Effector CD4-positive, alpha-beta T cell (primary cell): ENCODE data around the gene LPIN1.
"Not testable (repeated sequence)": the region's sequence is repeated elsewhere in the genome, so short reads cannot be mapped to it uniquely, and the experiment has no call there.

Source experiments
- DNase-seq: peaks from one replicate; pipeline ENCODE4 v3.0.0-alpha.2; 2020

The LPIN1 gene

GRCh38 chr2:11716689-11717321 is 29.6 kb upstream of the LPIN1 start:
- DNase-seq: no peak

DNA sequence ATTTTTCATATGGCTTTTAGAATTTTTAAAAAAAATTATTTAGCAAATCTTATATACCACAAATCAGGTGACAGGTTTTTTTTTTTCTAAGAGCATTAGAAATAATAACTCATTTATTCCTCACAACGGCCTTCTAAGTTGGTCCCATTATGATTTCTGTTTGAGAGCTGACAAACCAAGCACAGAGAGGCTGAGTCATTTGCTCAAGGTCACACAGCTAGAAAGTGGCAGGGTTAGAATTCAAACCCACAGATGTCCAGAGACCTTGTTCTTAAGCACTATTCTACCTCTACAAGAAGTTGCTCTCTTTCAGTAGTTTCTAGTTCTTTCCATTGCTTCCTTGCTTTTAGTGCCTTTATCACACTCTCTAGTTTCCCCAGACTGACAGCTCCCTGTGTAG is 28.8 kb upstream of the LPIN1 start:
- no peak for DNase-seq

- DNase-seq: no peak
These were observed 27.8 kb upstream of the LPIN1 start for GRCh38 chr2:11718606-11719005.

GRCh38 chr2:11719230-11719977 is 27.0 kb upstream of the LPIN1 start:
- no peak for DNase-seq

- no peak for DNase-seq
These were observed 25.7 kb upstream of the LPIN1 start for GRCh38 chr2:11720752-11721151.

DNA sequence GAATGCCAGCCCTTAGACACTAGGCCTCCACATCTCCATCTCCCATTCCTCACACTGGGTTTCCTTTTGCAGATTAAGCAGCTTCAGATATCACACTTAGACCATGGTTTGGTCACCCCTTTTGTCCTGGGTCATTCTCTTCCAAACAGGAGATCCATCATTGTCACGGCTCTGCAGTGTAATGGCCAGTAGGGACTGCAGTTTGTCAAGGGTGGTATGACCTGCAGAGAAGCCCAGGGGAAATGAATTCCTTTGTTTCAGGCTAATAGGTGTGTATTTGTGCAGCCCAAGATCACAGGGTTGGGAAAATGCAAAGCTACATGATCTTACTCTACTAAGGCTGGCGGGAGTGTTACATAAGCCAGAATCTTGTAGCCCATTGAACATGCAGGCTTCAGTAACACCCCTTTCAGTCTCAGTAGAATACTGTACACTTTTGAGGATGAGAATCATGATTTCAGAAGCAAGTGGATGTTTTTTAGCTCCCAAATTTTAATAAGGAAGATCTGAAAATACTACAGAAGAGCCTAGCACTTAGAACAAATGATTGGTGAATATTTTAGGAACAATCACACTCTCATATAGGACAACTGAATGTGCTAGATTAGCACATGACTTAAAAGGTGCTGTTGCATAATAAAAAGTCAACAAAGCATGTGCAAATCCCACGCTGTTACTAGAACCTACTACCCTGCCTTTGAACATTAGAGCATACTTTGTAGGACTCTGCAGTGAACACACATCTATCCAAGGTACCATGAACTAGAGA is 24.0 kb upstream of the LPIN1 start:
- no peak for DNase-seq

DNA sequence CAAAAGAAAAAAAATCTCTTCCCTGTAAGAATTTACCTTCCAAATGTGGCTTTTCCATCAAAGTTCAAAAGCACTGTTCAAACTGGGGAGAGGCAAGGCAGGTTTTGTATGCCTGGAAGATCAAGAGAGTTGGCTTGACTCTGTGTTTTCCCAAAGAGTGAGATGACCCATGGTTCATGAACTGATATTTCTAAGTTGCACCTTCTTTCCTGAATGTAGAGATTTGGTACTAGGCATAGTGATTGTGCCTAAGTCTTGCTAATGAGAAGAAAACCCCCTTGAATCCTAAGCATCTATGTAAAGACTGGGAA is 23.4 kb upstream of the LPIN1 start:
- no peak for DNase-seq

DNA sequence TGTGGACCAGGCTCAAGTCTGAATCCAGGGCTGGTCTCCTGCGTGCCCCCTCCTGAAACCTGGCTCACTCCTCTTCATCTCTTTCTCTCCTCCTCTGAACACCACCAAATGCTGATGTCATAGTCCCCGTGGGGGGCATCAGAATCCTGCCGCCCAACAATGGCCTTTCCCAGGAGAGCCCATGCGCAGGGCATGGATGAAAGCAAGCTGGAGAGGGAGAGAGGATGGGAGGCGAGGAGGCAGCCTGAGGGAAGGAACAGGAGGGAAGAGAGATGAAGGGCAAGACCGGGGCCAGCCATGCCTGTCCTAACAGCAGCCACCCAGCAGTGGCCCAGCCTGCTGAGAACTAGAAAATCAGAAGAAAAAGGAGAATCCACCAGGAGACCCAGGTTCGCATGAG is 22.3 kb upstream of the LPIN1 start:
- no peak for DNase-seq

- no peak for DNase-seq
These were observed 20.0 kb upstream of the LPIN1 start for GRCh38 chr2:11726384-11726783.

DNA sequence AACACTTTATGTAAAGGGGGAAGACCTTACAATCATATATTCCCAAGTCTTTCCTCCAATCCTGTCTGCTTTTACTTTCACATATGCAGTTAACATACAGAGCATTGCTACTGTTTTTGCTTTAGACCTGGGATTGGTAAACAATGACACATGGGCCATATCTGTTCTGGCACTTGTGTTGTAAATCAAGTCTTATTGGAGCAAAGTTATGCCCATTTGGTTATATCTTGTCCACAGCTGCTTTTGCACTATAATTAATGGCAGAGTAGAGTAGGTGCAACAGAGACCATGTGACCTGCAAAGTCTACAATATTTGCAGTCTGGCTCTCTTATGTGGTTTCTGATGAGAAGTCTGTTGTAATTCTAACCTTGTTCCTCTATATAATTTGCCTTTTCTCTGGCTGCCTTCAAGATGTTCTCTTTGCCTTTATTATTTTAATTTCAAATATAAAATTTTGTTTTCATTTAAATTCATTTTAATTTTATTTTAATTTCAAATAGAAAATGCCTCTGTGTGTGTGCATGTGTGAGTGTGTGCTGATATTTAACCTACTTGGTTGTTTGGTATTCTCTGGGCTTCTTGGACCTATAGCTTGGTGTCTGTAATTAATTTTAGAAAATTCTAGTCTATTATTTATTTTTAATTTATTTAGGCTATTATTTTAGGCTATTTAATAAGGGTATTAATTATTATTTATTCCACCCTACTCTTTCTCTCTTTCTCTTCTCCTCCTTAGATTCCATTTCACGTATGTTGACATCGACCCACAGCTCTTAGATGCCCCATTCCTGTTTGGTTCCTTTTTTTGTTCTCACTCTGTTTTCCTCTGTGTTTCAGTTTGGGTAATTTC is 16.8 kb upstream of the LPIN1 start:
- no peak for DNase-seq

DNA sequence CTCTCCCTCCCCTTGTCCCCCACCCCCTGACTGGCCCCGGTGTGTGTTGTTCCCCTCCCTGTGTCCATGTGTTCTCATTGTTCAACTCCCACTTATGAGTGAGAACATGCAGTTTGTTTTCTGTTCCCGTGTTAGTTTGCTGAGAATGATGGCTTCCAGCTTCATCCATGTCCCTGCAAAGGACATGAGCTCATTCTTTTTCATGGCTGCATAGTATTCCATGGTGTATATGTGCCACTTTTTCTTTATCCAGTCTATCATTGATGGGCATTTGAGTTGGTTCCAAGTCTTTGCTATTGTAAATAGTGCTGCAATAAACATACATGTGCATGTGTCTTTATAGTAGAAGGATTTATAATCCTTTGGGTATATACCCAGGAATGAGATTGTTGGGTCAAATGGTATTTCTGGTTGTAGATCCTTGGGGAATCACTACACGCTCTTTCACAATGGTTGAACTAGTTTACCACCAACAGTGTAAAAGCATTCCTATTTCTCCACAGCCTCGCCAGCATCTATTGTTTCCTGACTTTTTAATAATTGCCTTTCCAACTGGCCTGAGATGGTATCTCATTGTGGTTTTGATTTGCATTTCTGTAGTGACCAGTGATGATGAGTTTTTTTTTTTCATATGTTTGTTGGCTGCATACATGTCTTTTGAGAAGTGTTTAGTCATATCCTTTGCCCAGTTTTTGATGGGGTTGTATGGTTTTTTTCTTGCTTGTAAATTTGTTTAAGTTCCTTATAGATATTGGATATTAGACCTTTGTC is 15.0 kb upstream of the LPIN1 start:
- DNase-seq: not testable (repeated sequence)

DNA sequence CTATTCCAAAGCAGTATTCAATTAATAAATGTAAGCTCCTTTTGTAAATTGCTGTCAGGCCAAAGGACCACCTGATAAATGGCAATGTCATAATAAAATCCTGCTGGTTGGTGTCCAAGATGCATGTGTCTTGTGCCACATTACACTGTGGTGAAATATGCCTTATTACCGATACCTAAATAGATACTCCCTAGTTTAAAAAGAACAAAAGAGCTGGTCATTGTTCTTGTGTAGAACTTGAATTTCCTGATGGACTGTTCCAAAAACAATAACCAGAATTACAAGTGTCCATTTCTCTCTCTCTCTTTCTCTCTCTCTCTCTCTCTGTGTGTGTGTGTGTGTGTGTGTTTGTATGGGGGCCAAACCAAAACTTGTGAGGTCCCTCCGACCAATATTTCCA is 13.8 kb upstream of the LPIN1 start:
- no peak for DNase-seq

DNA sequence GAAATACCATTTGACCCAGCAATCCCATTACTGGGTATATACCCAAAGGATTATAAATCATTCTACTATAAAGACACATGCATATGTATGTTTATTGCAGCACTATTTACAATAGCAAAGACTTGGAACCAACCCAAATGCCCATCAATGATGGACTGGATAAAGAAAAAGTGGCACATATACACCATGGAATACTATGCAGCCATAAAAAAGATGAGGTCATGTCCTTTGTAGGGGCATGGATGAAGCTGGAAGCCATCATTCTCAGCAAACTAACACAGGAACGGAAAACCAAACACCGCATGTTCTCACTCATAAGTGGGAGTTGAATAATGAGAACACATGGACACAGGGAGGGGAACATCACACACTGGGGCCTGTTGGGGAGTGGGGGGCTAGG is 8.6 kb upstream of the LPIN1 start:
- DNase-seq: not testable (repeated sequence)

DNA sequence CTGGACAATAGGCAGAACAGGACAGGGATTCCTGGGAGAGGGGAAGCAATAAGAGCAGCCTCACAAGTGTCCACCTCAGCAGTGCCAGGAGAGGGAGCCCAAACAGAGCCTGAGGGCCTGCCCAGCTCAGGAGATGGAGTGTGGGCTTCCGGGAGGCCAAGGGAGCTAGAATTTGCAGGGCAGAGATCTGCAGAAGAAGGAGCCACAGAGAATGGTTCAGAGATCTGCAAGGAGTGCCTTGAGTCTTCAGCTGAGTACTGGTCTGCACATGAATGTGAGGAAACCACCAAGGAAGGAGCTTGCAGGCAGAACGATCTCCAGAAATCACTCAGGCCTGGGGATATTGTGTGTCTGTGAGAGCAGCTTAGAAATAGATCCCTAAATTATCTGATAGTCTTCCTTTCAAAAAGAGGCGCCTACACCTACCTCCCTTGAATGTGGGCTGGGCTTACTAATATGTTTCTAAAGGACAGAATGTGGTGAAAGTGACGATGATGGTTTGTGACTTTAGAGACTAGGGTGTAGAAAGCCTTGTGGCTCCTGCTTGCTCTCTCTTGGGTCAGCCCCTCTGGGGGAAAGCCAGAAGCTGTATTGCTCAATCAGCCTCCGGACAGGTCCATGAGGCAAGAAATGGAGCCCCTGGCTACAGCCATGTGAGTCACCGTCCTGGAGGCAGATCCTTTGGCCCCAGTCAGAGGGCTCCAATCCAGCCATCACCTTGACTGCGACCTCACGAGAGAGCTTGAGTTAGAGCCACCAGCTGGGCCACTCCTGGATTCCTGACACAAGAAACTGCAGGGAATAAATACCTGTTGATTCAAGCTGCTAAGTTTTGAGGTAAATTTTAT is 7.6 kb upstream of the LPIN1 start:
- DNase-seq: no peak

DNA sequence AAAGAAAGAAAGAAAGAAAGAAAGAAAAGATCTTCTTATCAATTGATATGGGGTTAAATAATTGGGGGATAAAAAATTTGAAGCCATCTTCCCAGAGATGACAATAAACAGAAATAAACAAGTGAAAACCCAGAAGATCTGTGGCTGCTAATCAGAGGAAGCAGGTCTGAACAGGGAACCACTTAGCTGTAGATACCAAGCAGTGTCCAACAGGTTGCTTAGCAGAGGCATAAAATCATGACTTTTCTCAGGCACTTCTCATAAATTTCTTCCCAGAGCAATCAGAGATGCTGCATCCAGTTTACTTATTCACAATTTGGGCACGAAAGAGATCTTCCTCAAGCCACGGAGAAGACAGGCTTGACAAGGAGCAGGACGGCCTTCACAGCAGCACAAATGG is 5.7 kb upstream of the LPIN1 start:
- no peak for DNase-seq

GRCh38 chr2:11742317-11742701 is 4.1 kb upstream of the LPIN1 start:
- DNase-seq: no peak

DNA sequence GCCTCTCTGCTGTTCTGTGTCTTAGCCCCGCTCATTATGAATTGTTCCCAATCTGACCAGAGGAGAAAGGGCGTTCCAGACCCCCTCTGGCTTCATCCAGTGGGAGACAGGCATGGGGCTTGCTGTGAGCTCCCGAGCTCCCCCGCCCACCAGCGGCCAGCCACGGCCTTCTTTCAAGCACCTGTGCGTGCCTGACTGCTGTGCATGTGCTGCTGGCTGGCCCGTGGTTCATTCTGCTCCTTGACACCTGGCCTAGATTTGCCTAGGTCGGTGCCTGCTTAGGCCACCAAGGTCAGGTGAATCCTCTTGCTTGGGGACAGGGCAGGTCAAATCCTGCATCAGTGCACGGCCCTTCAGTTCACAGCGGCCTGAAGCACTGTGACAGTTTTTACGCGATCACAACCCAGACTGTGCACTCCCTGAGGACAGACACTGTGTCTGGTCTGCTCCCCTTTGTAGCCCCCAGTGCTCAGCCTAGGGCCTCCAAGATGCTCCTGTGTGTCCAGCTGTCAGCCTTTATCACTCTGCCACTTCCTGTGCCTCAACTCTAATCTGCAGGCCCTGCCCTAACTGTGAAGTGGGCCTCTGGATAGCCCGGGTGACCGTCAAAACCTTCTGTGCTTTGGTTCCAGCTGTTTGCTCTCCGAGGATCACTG is 3.6 kb upstream of the LPIN1 start:
- DNase-seq: no peak

DNA sequence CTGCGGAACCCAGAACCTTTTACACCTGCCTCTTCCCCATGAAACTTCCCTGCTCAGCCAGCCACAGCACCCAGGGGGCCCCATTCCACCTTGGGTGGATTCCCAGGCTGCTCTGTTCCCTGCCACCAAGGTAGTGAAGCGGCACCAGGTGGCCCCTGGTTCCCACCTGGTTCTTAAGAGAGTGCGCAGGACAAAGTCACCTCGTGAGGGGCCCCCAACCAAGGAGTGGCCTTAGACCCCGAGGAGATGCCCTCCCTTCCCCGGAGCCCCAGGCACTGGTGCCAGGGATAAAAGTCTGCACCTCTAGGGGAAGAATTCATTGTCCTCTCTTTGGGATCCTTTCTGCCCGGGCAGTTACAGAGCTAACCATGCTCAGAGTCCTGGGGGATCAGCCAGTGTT is 3.1 kb upstream of the LPIN1 start:
- no peak for DNase-seq

DNA sequence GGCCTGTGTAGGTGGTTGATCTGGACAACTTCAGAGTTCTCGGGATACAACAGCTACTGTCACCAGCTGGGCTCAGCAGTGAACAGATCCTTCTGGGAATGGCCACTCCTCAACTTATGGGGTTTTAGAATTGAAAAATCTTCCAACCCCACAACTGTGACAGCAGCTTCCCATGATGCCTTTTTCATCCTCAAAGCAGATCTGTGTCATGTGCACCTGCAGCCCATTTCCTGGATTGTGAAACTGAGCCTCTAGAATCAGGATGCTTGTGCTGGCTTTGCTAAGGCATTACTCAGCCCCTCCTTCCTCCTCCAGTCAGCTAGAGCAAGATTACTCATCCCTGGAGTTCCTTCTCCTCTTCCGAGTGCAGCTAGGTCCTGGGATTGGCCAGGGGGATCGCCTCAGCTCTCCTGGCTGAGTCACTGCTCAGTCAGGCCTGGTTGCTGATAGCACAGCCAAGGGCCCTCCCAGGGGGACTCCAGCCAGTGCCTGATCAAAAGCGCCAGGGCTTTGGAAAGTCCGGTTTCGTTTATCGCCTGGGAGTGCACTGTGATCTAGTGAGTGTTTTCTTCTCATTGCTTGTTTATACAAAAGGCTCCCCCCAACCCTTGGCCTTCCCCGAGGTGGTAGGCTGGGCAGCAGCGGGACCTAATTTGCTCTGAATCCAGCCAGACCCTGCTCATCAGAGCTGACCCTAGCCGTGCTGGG is 2.4 kb upstream of the LPIN1 start:
- peak; percentile 72 for DNase-seq
